Activated CD4-positive, alpha-beta T cell treated with anti-CD3 and anti-CD28 coated beads, Interleukin-10, Interleukin-2, amounts not matched to agents 100 ng/mL and 50 ng/mL, durations not matched to agents 16 hours and 8 hours (primary cell): ENCODE data around the gene S100A16.
"Not testable (repeated sequence)": the region's sequence is repeated elsewhere in the genome, so short reads cannot be mapped to it uniquely, and the experiment has no call there.

Source experiments
- DNase-seq: peaks from one replicate; pipeline ENCODE4 v3.0.0-alpha.2; 2020

Gene S100A16

GRCh38 chr1:153612755-153613331 is at the start of gene S100A16:
Gene S100A16, minus strand, starts transcription at chr1:153613137. Its CDS starts 4,986 bp downstream, at chr1:153608151.
- DNase-seq: no peak

- DNase-seq: no peak
Observed at GRCh38 chr1:153662269-153662668, 49.3 kb upstream of the S100A16 start.

- no peak for DNase-seq
Observed at GRCh38 chr1:153661111-153661708, 48.3 kb upstream of the S100A16 start.

- no peak for DNase-seq
Observed at GRCh38 chr1:153659656-153660055, 46.7 kb upstream of the S100A16 start.

GRCh38 chr1:153659175-153659534 is 46.2 kb upstream of the S100A16 start:
- no peak for DNase-seq

GRCh38 chr1:153658400-153659174 is 45.6 kb upstream of the S100A16 start, which contains the start of gene SNAPIN:
Gene SNAPIN, plus strand, starts transcription at chr1:153658703. Its CDS starts 41 bp downstream, at chr1:153658744.
- peak; percentile 93 for DNase-seq

- DNase-seq: no peak
Observed at GRCh38 chr1:153655333-153655732, 42.4 kb upstream of the S100A16 start.

GRCh38 chr1:153652805-153653500 is 40.0 kb upstream of the S100A16 start:
- DNase-seq: no peak

- DNase-seq: no peak
Observed at GRCh38 chr1:153651771-153652170, 38.8 kb upstream of the S100A16 start.

GRCh38 chr1:153649863-153650235 is 36.9 kb upstream of the S100A16 start:
- DNase-seq: no peak

- no peak for DNase-seq
Observed at GRCh38 chr1:153649137-153649862, 36.4 kb upstream of the S100A16 start.

- no peak for DNase-seq
Observed at GRCh38 chr1:153648000-153648643, 35.2 kb upstream of the S100A16 start.

- no peak for DNase-seq
Observed at GRCh38 chr1:153647346-153647714, 34.4 kb upstream of the S100A16 start.

GRCh38 chr1:153646672-153647345 is 33.9 kb upstream of the S100A16 start:
- no peak for DNase-seq

GRCh38 chr1:153643816-153644215 is 30.9 kb upstream of the S100A16 start:
- no peak for DNase-seq

GRCh38 chr1:153643100-153643499 is 30.2 kb upstream of the S100A16 start:
- DNase-seq: no peak

GRCh38 chr1:153642161-153642560 is 29.2 kb upstream of the S100A16 start:
- no peak for DNase-seq

GRCh38 chr1:153640861-153641260 is 27.9 kb upstream of the S100A16 start:
- DNase-seq: no peak

- not testable (repeated sequence) for DNase-seq
Observed at GRCh38 chr1:153640213-153640612, 27.3 kb upstream of the S100A16 start.

- no peak for DNase-seq
Observed at GRCh38 chr1:153639280-153639679, 26.3 kb upstream of the S100A16 start.

GRCh38 chr1:153638261-153638660 is 25.3 kb upstream of the S100A16 start:
- no peak for DNase-seq

- DNase-seq: no peak
Observed at GRCh38 chr1:153636312-153636711, 23.4 kb upstream of the S100A16 start.
